RWPE2 (cell line): Measurements from ENCODE around the gene DLG5.
A peak's percentile ranks its signal among the peaks of the same experiment; 100 is the strongest.

Experiments
- ATAC-seq: fragments of 200-7000 bp; cut with Tn5 transposase; 3 replicates; pipeline ENCODE4 v1.9.1; 2021; ENCODE audit warnings: low read depth
- DNase-seq: peaks from one replicate; pipeline ENCODE4 v3.0.0-alpha.2; 2020; ENCODE audit warnings: low spot score
- H3K27ac ChIP-seq: fragments of 450-650 bp; 2 replicates; pipeline ENCODE4 v1.5.1; 2017; ENCODE audit warnings: mild to moderate bottlenecking; ENCODE audit not compliant: poor library complexity, severe bottlenecking
- H3K27me3 ChIP-seq: fragments of 250-450 bp; sonication (Bioruptor Pico); 2 replicates; pipeline ENCODE4 v1.5.1; 2021; ENCODE audit warnings: mild to moderate bottlenecking, moderate library complexity; ENCODE audit not compliant: insufficient read depth, poor library complexity, severe bottlenecking
- H3K36me3 ChIP-seq: fragments of 250-450 bp; sonication (Bioruptor Pico); 2 replicates; pipeline ENCODE4 v1.5.1; 2020; ENCODE audit warnings: low read depth, mild to moderate bottlenecking, moderate library complexity
- H3K4me1 ChIP-seq: fragments of 250-450 bp; sonication (Bioruptor Pico); 2 replicates; pipeline ENCODE4 v1.5.1; 2021; ENCODE audit warnings: mild to moderate bottlenecking, moderate library complexity; ENCODE audit not compliant: insufficient read depth, poor library complexity, severe bottlenecking
- H3K4me3 ChIP-seq: fragments of 250-450 bp; sonication (Bioruptor Pico); 2 replicates; pipeline ENCODE4 v1.5.1; 2021; ENCODE audit warnings: mild to moderate bottlenecking, moderate library complexity; ENCODE audit not compliant: severe bottlenecking
- H3K9me3 ChIP-seq: fragments of 250-450 bp; sonication (Bioruptor Pico); 2 replicates; pipeline ENCODE4 v1.5.1; 2021; ENCODE audit warnings: mild to moderate bottlenecking, moderate library complexity; ENCODE audit not compliant: severe bottlenecking
- CTCF ChIP-seq: fragments of 450-650 bp; IDR thresholded peaks from one replicate; pipeline ENCODE4 v1.5.1; 2017; ENCODE audit warnings: mild to moderate bottlenecking, moderate library complexity; ENCODE audit not compliant: poor library complexity, severe bottlenecking

DLG5 gene

GRCh38 chr10:77894058-77894457 is 32.5 kb downstream of the DLG5 start:
- no peak for ATAC-seq
- Histone ChIP-seq H3K4me1 (peaks cover 60% of the 10 kb centered on the region), H3K27me3 (no peaks in the 10 kb centered on the region), H3K36me3 (0 out of 2 replicates have a peak, but pooled peaks cover 3% of the 10 kb centered on the region), H3K4me3 (no peak overlapping the region), H3K9me3 (no peaks in the 10 kb centered on the region), H3K27ac (peak overlapping the region; percentile 1)
- no peak for DNase-seq
- no peak for TF ChIP-seq CTCF

- 0 out of 2 replicates have a peak, but pooled peaks cover 3% of the 10 kb centered on the region for H3K36me3 ChIP-seq
- DNase-seq = no peak
- no peaks in the 10 kb centered on the region for H3K9me3 ChIP-seq
- H3K27me3 ChIP-seq = no peaks in the 10 kb centered on the region
- H3K4me1 ChIP-seq = peaks cover 61% of the 10 kb centered on the region
- peak overlapping the region; percentile 1 for H3K27ac ChIP-seq
- TF ChIP-seq CTCF = no peak
- H3K4me3 ChIP-seq = no peak overlapping the region
- no peak for ATAC-seq
Observed at GRCh38 chr10:77893386-77893785, 33.2 kb downstream of the DLG5 start.

GRCh38 chr10:77892761-77893160 is 33.8 kb downstream of the DLG5 start:
- H3K36me3 ChIP-seq = 0 out of 2 replicates have a peak, but pooled peaks cover 3% of the 10 kb centered on the region
- peak overlapping the region; percentile 22 for H3K27ac ChIP-seq

GRCh38 chr10:77892021-77892739 is 34.4 kb downstream of the DLG5 start:
- Histone ChIP-seq H3K36me3 (peaks cover 2% of the 10 kb centered on the region; the same call in 1 of the 2 replicates), H3K4me3 (no peak overlapping the region), H3K27me3 (no peaks in the 10 kb centered on the region), H3K27ac (peak overlapping the region; percentile 22), H3K9me3 (no peaks in the 10 kb centered on the region), H3K4me1 (peaks cover 61% of the 10 kb centered on the region)
- DNase-seq = no peak
- ATAC-seq = no peak
- no peak for TF ChIP-seq CTCF

More at GRCh38 chr10:77892761-77893160, 33.8 kb downstream of the DLG5 start:
- no peak for TF ChIP-seq CTCF
- Histone ChIP-seq H3K9me3 (no peaks in the 10 kb centered on the region), H3K4me3 (no peak overlapping the region), H3K27me3 (no peaks in the 10 kb centered on the region), H3K4me1 (peaks cover 61% of the 10 kb centered on the region)
- DNase-seq (no peak), ATAC-seq (no peak)

- Histone ChIP-seq H3K4me1 (peaks cover 48% of the 10 kb centered on the region), H3K4me3 (no peak overlapping the region), H3K27ac (peak overlapping the region; percentile 37), H3K27me3 (no peaks in the 10 kb centered on the region), H3K36me3 (peaks cover 4% of the 10 kb centered on the region), H3K9me3 (no peaks in the 10 kb centered on the region)
- no peak for DNase-seq
- ATAC-seq = no peak
- TF ChIP-seq CTCF = no peak
Observed at GRCh38 chr10:77890097-77890496, 36.5 kb downstream of the DLG5 start.
